A549 (cell line): ENCODE measurements around the gene CCDC40.

Source experiments
- CHD2 ChIP-seq: fragments of 150-350 bp; IDR thresholded peaks from 2 replicates; pipeline ENCODE4 v1.6.1; 2014; ENCODE audit warnings: low read length; ENCODE audit not compliant: partially characterized antibody
- CHD4 ChIP-seq: fragments of 200-600 bp; sonication (generic); IDR thresholded peaks from 2 replicates; pipeline ENCODE4 v1.6.1; 2016; ENCODE audit warnings: antibody characterized with exemption, mild to moderate bottlenecking, borderline replicate concordance
- EP300 ChIP-seq, 2 experiments: fragments of >200 bp; sonication (Bioruptor Twin); formaldehyde crosslinking; IDR thresholded peaks; 2 replicates in 1 of 2; 3 replicates in 1 of 2; pipeline ENCODE4 v1.6.1; 2016 to 2017
- NPAS2 ChIP-seq: fragments of 250-450 bp; sonication (Bioruptor Pico); IDR thresholded peaks from 2 replicates; pipeline ENCODE4 v1.8.0; 2022; ENCODE audit warnings: mild to moderate bottlenecking, moderate library complexity, borderline replicate concordance
- PHF8 ChIP-seq: fragments of 200-600 bp; sonication (generic); IDR thresholded peaks from 2 replicates; pipeline ENCODE4 v1.6.1; 2016; ENCODE audit warnings: low read depth, mild to moderate bottlenecking, antibody characterized with exemption, moderate library complexity, borderline replicate concordance
- POLR2A ChIP-seq: IDR thresholded peaks from 2 replicates; pipeline ENCODE4 v1.6.1; 2012; ENCODE audit warnings: mild to moderate bottlenecking, low read length
- SMC3 ChIP-seq: fragments of >200 bp; sonication (Bioruptor Twin); formaldehyde crosslinking; IDR thresholded peaks from 3 replicates; pipeline ENCODE4 v1.6.1; 2018; ENCODE audit warnings: inconsistent platforms
- TF ChIP-seq, protein P1 (sequence below): fragments of >200 bp; sonication (Bioruptor Twin); formaldehyde crosslinking; IDR thresholded peaks from 3 replicates; pipeline ENCODE4 v1.5.1; 2016

DNA sequence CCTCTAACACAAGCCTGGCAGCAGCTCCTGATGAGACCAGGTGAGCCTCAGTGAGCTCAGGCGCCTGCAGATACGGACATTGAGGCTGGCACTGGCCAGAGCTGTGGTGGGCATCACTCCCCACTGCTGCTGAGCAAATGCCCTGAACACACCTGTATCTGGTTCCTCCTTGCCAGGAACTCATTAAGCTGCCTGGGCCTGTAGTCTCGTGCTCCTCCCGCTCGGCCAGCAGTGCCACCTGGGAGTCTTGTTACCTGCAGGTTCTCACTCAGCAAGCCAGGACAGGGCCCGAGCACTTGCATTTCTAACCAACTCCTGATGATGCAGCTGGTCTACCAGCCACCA lies 97.2 kb downstream of the CCDC40 start:
- TF ChIP-seq, protein P1, sequence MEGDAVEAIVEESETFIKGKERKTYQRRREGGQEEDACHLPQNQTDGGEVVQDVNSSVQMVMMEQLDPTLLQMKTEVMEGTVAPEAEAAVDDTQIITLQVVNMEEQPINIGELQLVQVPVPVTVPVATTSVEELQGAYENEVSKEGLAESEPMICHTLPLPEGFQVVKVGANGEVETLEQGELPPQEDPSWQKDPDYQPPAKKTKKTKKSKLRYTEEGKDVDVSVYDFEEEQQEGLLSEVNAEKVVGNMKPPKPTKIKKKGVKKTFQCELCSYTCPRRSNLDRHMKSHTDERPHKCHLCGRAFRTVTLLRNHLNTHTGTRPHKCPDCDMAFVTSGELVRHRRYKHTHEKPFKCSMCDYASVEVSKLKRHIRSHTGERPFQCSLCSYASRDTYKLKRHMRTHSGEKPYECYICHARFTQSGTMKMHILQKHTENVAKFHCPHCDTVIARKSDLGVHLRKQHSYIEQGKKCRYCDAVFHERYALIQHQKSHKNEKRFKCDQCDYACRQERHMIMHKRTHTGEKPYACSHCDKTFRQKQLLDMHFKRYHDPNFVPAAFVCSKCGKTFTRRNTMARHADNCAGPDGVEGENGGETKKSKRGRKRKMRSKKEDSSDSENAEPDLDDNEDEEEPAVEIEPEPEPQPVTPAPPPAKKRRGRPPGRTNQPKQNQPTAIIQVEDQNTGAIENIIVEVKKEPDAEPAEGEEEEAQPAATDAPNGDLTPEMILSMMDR: no peak
- TF ChIP-seq POLR2A (no peak), EP300 (IDR thresholded peaks at IDR 0.05) (no peak), CHD2 (no peak), CHD4 (no peak), SMC3 (no peak), PHF8 (no peak), NPAS2 (no peak)
